ENCODE data around the gene RHOB.
A peak's percentile ranks its signal among the peaks of the same experiment; 100 is the strongest.
"Not testable (repeated sequence)": the region's sequence is repeated elsewhere in the genome, so short reads cannot be mapped to it uniquely, and the experiment has no call there.

Gene RHOB

GRCh38 chr2:20446917-20447436, at the start of gene RHOB:
RHOB (plus strand) TSS chr2:20447074; CDS start chr2:20447466, 392 bp downstream.
- DNase-seq, result peak; percentile 94

- no peak for DNase-seq
These were observed 48.9 kb upstream of the RHOB start for GRCh38 chr2:20397811-20398447.

GRCh38 chr2:20398956-20399567, 47.8 kb upstream of the RHOB start:
- no peak for DNase-seq

GRCh38 chr2:20400306-20400705, 46.6 kb upstream of the RHOB start:
- no peak for DNase-seq

- no peak for DNase-seq
These were observed 45.9 kb upstream of the RHOB start for GRCh38 chr2:20400787-20401488.

GRCh38 chr2:20401489-20401835, 45.4 kb upstream of the RHOB start:
- no peak for DNase-seq

- no peak for DNase-seq
These were observed 43.0 kb upstream of the RHOB start for GRCh38 chr2:20403774-20404312.

GRCh38 chr2:20404950-20405349, 41.9 kb upstream of the RHOB start:
- DNase-seq, result no peak

- no peak for DNase-seq
These were observed 37.8 kb upstream of the RHOB start for GRCh38 chr2:20409039-20409438.

GRCh38 chr2:20410556-20411277, 36.2 kb upstream of the RHOB start:
- DNase-seq, result no peak

GRCh38 chr2:20411361-20411894, 35.4 kb upstream of the RHOB start:
- DNase-seq, result peak; percentile 59

GRCh38 chr2:20414806-20415205, 32.1 kb upstream of the RHOB start:
- DNase-seq, result no peak

- DNase-seq, result no peak
These were observed 31.4 kb upstream of the RHOB start for GRCh38 chr2:20415511-20415918.

- DNase-seq, result no peak
These were observed 30.2 kb upstream of the RHOB start for GRCh38 chr2:20416723-20417122.

GRCh38 chr2:20417230-20417821, 29.5 kb upstream of the RHOB start:
- DNase-seq, result not testable (repeated sequence)

- no peak for DNase-seq
These were observed 28.4 kb upstream of the RHOB start for GRCh38 chr2:20418519-20418918.

GRCh38 chr2:20419007-20419576, 27.8 kb upstream of the RHOB start:
- DNase-seq, result no peak

- DNase-seq, result no peak
These were observed 27.1 kb upstream of the RHOB start for GRCh38 chr2:20419752-20420151.

- no peak for DNase-seq
These were observed 25.4 kb upstream of the RHOB start for GRCh38 chr2:20421336-20421987.

- no peak for DNase-seq
These were observed 24.9 kb upstream of the RHOB start for GRCh38 chr2:20421988-20422370.
